Fibroblast of skin of left biceps (primary cell): ENCODE measurements around the gene SMCHD1.
"Not testable (repeated sequence)": the region's sequence is repeated elsewhere in the genome, so short reads cannot be mapped to it uniquely, and the experiment has no call there.

Source experiments
- DNase-seq, 2 experiments: peaks; one replicate each; pipeline ENCODE4 v3.0.0-alpha.2; 2013; ENCODE audit warnings: low read depth in 2 of 2

The SMCHD1 gene

GRCh38 chr18:2852460-2852859 lies 196.9 kb downstream of the SMCHD1 start:
- DNase-seq, result not testable (repeated sequence)

- no peak for DNase-seq
Measured at GRCh38 chr18:2853173-2853925, 197.8 kb downstream of the SMCHD1 start.

- no peak for DNase-seq
Measured at GRCh38 chr18:2853926-2854664, 198.6 kb downstream of the SMCHD1 start.
